HG03354 (cell line): ENCODE measurements around the gene SSRP1.

ENCODE experiments used
- ATAC-seq: cut with Tn5 transposase; IDR thresholded peaks from one replicate; pipeline ENCODE4 v1.9.1; 2021; ENCODE audit warnings: mild to moderate bottlenecking; ENCODE audit not compliant: unreplicated experiment, poor library complexity, severe bottlenecking

Gene SSRP1

DNA sequence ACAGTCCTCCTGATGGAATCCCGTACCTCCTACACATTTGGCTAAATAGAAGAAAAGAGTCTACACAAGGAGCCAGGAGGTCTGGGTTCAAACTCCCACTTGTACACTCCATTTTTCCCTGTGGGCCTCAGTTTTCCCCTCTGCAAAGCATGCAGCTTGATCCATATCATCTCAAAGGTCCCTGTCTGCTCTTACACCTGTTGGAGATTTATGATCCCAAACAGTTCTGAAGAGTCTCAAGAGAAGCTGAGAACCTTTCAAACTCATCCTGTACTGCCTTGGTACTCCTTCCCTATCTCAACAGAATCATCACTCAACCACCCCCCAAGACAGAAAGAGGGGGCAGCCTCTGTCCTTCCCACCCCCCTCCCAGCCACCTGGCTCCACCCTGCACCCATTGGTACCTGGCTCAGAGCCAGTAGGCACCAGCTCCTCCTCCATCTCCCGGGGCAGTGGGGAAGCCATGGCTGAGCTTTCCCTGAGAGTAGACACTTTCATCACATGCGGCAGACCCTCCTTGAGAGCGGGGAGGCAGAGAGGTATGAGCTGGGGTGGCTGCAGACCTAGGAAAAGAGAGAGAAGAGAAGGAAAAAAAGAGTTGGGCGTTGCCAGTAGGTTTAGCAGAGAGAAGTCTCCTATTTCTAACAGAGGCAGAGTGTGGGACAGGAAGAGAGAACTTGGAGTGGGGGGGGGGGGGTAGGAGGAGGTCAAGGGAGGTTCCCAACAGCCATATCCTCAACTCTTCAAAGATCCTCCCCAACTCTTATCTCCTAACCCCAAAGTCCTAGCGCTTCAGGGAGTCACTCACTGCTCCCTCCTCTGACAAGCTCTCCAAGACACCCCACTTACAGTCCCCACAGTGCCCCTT is 14.1 kb downstream of the SSRP1 start:
- no peak for ATAC-seq

DNA sequence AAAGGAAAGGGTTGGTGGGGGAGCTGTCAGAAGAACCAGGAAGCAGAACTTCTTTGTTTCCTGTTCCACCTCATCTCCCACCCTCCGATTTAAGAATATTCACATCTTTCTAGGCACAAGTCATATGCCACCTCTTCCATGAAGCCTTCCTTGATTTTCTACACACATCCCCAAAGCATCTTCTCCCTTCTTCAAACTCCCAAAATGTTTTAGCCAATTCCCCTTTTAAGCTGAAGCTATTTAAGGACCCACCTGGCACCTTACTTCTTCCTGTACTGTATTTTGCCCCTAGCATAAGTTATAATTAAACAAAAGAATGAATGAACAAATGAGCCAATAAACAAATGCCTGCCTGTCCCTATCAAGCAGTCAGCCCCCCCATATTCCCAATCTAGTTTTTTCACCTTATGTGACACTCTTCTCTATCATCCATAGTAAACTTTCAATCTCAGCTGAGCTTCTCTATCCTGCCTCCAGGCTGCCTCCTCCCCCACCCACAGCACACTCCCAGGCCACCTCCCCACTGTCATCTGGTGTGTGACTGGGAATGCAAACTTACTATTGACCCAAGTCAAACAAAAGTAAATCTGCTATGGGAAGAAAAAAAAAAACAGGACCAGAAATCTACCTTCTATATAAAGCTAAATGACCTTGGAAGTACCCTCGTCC is 14.8 kb downstream of the SSRP1 start:
- no peak for ATAC-seq

DNA sequence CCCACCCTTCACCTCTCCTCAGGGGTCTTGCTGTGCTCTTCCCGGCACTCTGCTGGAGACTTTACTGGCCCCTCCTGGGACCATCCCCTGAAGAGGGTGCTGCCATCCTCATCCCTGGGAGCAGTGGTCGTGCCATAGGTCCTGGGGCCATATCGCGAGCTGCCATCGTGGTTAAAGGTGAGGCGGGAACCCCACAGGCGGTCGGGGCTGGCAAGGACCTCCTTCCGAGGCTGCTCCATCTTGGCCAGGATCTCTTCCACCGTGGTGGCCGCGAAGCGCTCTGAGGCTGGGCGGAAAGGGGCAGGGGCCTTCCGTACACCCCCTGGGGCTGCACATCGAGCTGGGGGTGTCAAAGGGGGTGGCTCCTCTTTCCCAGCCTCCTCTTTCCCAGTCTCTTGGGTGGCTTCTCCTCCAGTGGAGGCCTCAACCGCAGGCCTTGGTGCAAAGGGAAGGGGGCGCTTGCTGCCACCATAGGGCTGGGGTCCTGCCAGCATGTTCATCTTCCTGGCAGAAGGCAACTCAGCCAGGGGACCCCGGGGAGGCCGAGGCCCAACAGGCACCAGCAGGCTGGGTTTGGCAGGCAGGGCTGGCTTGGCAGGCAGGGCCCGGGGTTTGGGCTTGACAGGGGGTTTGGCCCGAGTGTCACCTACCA is 15.5 kb downstream of the SSRP1 start:
- no peak for ATAC-seq

DNA sequence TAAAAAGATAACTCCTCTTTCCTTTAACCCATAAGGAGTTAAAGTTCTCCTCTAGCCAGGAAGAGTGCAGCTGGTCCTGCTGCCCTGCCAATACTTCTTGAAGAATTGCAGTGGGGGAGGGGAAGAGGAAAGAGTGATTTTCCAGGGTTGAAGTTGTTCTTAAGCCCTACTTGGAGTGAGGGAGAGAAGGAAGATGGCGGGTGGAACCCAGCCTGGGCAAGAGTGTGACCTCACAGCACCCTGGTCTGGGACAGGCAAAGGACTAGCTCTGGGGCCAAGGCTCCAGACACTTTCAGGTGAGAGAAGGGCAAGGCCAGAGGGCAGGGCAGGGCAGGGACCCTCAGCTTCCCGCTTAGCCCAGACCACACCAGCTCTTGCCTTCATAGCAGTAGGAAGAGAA is 17.5 kb downstream of the SSRP1 start:
- no peak for ATAC-seq

DNA sequence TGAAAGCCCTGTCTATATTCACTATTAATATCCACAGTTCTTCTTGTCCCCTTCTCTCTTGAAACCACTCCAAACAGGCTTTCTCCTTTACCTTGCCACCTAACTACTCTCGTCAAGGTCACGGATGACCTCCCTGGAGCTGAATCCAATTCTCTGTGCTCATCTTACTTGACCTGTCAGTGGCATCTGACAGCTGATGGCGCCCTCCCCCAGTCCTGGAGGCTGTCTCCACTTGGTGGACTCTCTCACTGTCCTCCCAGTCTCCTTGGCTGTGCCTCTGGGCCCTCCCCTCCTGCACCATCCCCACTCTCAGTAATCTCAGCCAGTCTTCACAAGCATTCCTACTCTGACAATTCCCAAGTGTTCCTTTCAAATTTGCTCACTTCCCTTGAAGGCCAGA is 19.7 kb downstream of the SSRP1 start:
- ATAC-seq, result no peak

DNA sequence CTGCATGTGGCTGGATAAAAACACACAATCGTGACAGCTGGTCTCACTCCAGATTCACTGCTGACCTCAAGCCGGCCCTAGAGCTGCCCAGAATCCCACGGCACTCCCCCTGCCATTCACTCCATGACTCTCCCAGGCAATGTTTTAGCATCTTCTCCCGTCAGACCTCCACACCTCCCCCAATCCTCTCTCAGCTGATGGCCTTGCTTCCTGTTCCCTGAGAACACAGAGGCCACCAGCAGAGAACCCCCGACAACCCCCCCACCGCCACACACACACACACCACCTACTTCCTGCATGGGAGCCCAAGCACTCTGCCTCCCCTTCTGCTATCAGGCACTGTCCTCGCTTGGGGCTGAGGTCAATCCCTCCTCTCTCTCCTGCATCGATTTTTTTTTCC is 20.2 kb downstream of the SSRP1 start:
- ATAC-seq, result no peak

DNA sequence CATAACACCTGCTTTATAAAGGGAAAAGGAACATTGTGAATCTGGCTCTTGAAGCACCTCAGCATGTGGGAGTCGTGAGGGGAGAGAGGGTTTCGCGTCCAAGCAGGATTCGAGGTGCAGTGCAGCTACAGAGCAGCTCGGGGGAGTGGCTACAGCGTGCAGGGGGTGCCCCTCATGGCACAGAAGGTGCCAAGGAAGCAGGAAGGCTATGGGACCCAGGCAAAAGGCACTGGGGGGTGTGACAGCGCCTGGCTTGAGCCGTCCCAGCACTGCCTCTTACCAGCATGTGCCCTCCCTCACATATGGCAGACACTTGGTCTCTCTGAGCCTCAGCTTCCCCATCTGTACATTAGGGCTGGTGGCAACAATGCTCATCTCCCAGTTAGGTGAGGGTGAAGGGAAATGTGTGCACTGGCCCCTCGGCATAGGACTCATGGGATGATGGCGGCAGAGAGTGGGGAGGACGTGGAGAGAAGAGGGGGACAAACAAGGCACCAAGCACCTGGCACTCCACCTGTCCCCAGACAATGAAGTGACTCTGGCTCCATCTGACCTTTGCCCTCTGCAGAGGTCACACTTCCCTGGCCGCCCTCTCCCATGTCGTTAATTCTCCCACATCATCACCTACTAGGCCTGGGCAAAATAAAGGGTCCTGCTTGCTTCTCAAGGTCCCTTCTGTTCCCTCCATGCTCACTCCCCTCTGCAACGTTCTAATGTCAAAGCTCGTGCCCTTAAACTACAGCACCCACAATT is 21.3 kb downstream of the SSRP1 start:
- ATAC-seq, result no peak

DNA sequence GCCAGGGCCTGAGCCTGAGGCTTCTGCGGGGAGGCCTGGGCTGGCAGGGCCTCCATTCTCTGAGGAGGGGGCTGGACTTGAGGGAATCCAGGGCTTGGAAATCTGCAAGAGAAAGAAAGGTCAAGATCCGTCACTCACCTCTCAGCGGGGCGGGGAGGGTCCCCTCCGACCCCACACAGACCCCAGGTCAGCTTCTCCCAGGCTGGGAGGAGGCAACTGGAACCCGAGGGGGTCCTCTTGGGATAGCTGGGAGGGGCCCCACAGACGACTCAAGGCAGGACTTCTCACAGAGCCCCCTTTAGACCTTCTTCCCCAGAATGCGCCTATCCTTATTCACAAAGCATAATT is 21.9 kb downstream of the SSRP1 start:
- no peak for ATAC-seq

DNA sequence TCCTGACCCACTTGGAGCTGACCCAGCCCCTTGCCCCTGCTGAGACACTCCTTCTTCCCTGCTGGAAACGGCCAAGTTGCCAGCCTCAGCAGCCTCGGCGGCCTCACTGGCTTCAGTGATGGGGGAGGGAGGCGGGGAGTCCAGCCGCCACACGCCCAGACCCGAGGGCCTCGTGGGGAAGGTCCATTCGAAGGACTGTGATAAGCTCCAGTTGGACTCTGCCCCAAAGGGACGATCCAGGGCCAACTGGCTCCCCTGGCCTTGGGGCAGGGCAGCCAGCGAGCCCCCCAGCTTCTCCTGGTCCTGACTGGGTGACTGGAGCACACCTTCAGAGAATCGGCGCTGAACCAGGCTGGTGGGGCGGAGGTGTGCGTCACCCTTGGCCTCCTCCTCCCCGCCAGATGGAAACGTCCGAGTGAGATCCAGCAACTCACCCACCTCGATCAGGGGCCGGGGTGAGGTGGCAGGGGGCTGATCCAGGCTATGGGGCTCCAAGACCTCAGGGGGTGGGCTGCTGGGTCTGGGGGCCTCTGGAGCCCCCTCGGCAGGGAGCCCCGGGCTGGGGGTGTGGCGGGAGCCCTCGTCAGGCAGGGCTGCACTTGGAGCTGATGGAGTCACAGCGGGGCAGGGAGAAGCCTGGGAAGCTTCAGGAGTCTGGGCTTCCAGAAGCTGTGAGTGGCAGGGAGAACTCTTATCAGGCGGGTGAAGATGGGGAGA is 22.5 kb downstream of the SSRP1 start:
- no peak for ATAC-seq

DNA sequence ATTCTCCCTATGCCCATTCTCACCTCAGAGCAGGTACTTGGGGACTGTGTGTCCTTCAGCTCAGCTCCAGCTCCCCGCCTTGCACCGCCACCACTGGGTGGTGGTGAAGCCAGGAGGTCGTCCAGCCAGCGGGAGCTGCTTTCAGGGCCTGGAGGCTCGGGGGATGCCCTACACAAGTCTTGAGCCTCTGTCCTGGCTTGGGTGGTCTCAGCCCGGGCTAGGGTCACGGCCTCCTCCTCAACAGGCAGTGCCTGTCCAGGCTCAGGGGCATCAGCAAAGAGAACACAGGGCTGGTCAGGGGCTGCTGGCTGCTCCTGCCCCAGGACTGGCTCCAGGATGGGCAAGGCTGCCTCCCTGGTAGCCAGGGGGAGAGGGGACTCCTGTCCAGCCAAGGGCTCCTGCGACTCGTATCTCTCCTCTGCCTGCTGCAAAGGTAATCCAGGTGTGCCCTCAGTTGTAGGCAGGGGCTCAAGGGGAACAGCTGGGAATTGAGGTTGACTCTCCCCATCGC is 23.1 kb downstream of the SSRP1 start:
- ATAC-seq, result no peak

DNA sequence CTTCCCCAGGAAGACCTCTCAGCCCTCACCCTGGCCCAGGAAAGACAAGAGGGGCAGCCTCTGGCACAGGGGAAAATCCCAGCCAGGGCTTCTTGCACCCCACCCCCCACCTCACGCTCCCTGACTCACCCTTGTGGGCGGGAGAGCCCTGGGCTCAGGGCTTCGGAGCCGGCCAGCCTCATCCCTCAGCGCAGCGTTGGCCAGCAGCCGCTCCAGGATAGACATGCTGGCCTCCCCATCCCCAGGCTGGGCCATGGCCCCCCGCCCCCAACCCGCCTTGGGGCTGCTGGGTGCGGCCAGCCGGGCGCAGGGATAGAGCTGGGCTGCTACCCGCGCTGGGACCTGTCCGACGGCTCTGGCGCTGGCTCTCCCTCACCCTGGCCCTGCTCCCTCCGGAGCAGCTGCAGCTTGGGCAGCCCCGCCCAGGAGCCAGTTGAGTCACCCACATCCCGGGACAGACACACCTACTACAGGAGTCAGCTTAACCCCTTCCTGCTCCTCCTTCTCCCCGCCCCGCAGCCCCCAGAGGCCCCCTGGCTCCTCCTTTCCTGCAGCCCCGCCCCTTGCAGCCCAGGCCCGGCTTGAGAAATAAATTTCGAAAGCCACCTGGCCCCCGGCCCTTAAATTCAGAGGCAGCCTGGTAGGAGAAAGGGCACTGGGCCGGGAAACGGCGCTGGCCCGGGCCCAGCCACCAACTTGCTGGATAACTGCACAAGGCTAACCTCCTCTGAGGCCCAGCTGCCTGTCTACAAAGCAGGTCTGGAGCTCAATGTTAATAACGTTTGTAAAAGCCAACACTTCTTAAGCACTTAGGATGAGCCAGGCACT is 24.4 kb downstream of the SSRP1 start:
- ATAC-seq, result peak; percentile 95

DNA sequence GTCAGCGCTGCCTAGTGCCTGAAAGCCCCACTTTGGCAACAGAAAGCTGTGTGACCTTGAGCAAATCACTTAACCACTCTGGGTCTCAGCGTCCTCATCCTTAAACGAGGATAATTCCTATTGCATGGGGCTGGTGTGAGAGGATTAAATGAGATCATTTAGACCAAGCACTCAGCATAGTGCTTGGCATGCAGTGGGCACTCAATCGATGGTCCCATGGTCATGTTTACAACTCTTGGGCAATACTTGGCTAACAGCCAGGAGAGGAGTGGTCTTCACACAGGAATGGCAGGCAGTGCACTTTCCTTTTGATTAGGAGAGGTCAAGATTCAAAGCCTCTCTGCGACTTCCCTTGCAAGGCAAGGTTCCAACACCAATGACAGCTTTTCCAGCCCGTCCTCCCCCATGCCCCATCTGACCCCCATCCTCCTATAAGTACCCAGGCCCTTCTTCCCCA is 25.0 kb downstream of the SSRP1 start:
- ATAC-seq, result no peak

DNA sequence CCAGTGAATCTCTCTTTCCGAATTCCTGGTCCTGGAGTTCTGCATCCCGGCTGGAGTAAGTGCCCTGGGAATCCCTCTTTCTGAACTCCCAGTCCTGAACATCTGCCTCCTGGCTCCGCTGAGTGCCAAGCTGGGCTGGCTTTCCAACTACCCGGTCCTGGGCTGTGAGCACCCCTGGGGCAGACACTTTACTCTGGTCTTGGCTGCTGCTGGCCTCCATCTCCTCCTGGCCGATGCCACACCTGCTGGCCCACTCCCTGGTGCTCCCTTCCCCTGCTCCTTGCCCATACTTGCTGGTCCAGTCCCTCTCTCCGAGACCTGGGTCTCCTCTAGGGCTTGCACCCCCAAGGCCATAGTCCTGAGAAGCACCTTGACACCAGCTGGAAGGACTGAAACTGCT is 25.6 kb downstream of the SSRP1 start:
- ATAC-seq, result no peak

DNA sequence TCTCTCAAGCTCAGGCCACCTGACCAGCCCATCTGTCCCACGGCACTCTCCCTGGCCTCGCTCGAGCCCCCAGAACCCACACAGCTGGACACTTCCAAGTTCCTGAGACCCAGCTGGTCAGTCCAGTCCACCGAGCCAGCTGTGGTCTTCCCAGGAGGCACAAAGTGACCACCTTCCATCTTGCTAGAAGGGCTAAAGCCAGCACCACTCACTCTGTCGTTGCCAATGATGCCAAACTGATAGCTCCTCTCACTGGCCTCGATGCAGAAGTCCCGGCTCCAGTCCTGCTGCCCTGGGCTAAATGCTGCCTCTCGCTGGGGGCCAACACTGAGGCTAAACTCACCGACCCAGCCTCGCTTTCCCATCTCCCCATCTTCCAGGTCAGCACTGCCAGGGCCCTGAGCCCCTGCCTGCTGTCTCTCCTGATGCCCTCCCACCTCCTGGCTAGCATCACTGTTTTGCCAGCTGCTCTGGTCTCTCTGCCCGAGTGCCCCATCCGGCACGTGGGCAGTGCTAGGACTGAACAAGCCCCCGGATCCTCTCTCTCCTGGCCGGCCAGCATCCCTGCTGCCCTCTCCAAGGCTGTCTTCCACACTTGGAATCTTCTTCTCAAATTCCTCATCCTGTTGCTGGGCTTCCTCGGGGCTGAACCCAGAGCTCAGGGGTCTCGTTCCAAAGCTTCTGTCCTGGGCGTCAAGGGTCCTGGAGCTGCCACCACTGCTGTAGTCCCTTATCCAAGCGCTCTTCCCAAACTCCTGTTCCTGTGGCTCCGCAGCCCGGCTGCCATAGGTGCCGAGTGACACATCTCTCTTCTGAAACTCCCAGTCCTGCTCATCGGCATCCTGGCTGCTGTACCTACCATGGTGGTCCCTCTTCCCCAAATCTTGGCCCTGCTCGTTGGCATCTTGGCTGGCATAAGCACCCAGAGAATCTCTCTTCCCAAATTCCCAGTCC is 26.3 kb downstream of the SSRP1 start:
- ATAC-seq, result no peak

DNA sequence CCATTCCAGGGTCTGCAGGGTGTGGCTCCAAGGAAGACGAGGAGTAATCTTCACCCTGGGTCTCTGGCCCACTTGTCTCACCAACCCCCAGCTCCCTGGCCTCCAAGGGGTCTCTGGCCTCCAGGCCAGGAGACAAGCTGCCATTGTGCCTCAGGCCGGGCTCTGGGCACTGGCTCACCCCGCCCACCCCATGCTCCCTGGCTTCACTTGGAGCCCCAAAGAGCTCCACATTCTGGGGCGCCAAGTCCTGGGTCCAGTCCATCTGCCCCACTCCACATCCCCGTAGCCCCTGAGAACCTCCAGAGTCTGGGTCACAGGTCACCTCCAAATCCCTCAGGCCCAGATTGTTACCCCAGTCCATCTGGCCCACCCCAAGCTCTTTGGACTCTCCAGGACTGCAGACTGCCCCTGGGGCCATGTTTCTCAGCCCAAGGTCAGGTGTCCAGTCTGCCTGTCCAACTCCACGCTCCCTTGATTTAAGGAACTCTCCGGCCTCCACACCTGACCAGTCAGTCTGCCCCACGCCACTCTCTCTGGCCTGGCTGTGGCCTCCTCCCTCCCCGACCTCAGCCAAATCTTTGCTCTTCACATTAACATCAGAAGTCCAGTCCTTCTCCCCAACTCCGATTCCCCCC is 27.1 kb downstream of the SSRP1 start:
- ATAC-seq, result no peak

DNA sequence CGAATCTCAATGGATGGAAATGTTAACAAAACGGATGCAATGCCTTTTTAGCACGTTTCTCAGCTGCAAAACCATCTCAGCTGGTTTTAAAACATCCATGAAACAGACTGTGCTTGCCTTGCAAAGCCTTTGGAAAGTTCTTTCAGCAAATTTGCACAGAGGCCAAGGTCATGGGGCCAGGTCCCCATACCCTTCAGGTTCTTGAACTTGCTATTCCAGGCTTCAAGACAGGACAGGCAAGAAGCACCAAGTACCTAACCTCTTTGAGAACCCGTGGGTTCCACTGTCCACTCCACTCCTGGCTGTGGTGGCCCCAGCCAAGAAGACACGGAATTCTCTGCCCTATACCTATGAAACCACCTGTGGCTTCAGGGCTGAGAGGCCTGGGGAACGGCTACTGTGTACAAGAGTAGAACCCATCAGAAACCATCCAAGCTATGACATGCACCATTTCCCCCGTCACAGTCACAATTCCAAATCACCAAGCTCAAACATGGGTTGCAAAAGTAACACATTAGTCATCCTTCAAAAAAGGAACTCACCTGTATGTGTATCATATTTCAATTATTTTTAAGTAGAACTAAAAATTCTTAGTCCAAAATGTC is 27.9 kb downstream of the SSRP1 start:
- no peak for ATAC-seq
